GM18526 (cell line): ENCODE results near the gene CLP1.

Experiments used
- POLR2A ChIP-seq: IDR thresholded peaks from 3 replicates; pipeline ENCODE4 v1.6.1; 2011; ENCODE audit not compliant: insufficient read length; ENCODE audit errors: extremely low read depth

Gene CLP1

GRCh38 chr11:57657194-57658022 is at the start of gene CLP1:
TSS of gene CLP1 (plus strand) at chr11:57657762. CDS start at chr11:57659477, 1,715 bp downstream.
- TF ChIP-seq POLR2A, result peak; percentile 64

- no peak for TF ChIP-seq POLR2A
Measured at GRCh38 chr11:57610170-57610569, 47.4 kb upstream of the CLP1 start.

DNA sequence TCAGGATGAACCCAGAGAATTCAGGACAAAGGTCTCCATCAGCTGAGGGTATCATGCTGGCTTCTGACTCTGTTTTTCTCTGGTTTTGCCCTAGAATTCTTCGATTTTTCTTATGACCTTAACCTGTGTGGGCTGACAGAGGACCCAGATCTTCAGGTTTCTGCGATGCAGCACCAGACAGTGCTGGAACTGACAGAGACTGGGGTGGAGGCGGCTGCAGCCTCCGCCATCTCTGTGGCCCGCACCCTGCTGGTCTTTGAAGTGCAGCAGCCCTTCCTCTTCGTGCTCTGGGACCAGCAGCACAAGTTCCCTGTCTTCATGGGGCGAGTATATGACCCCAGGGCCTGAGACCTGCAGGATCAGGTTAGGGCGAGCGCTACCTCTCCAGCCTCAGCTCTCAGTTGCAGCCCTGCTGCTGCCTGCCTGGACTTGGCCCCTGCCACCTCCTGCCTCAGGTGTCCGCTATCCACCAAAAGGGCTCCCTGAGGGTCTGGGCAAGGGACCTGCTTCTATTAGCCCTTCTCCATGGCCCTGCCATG is 43.3 kb upstream of the CLP1 start:
- TF ChIP-seq POLR2A, result no peak

- no peak for TF ChIP-seq POLR2A
Measured at GRCh38 chr11:57615308-57615707, 42.3 kb upstream of the CLP1 start.

GRCh38 chr11:57616595-57616994 is 41.0 kb upstream of the CLP1 start:
- TF ChIP-seq POLR2A, result no peak

- no peak for TF ChIP-seq POLR2A
Measured at GRCh38 chr11:57618438-57618837, 39.1 kb upstream of the CLP1 start.

DNA sequence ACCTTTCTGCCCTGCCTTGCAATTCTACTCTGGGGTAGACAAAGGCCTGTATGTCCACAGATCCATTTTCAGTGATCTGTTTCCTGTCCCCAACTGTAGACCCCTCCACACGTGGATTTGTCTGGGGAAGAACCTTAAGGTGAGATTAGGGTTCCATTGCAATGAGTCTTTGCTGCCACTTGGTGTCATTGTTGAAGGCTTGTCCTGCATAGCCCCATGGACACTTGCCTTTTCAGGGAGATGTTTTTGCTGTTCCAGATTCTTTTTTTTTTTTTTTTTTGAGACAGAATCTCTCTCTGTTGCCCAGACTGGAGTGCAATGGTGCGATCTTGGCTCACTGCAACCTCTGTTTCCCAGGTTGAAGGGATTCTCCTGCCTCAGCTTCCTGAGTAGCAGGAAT is 38.2 kb upstream of the CLP1 start:
- TF ChIP-seq POLR2A, result no peak

DNA sequence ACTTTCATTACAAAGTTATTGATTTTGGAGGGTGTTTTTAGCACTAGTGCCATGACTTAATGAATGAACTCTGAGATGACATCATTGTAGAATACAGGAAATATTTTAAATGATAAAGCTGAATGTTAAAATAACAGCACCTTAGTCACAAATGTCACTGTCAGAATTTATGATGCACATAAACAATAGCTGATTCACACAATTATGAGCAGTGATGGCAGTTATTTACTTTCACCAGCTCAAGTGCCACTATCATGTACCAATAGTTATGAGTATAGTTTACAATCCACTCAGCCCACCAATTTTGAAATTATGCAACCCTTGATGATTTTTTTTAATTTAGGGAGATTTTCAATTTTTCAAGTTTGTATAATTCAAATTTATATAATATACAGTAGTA is 37.1 kb upstream of the CLP1 start:
- TF ChIP-seq POLR2A, result no peak

GRCh38 chr11:57622263-57622662 is 35.3 kb upstream of the CLP1 start:
- no peak for TF ChIP-seq POLR2A

DNA sequence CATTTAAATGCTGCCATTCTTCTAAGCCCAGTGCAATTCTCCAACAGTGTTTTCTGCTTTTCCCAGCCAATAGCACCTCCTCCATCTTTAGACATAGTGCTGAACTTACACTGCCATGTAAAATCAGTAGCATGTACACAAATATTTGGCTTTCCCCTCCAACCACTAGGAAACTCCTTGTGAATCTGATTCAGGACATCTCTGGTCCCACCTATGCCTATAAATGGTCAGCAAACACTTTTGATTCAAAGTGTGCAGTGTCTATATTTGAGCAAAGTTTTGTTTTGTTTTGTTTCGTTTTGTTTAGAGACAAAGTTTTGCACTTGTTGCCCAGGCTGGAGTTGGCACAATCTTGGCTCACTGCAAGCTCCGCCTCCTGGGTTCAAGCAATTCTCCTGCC is 32.7 kb upstream of the CLP1 start:
- no peak for TF ChIP-seq POLR2A

- TF ChIP-seq POLR2A, result no peak
Measured at GRCh38 chr11:57626895-57627294, 30.7 kb upstream of the CLP1 start.

- no peak for TF ChIP-seq POLR2A
Measured at GRCh38 chr11:57630171-57630570, 27.4 kb upstream of the CLP1 start.

- no peak for TF ChIP-seq POLR2A
Measured at GRCh38 chr11:57632116-57632515, 25.4 kb upstream of the CLP1 start.

DNA sequence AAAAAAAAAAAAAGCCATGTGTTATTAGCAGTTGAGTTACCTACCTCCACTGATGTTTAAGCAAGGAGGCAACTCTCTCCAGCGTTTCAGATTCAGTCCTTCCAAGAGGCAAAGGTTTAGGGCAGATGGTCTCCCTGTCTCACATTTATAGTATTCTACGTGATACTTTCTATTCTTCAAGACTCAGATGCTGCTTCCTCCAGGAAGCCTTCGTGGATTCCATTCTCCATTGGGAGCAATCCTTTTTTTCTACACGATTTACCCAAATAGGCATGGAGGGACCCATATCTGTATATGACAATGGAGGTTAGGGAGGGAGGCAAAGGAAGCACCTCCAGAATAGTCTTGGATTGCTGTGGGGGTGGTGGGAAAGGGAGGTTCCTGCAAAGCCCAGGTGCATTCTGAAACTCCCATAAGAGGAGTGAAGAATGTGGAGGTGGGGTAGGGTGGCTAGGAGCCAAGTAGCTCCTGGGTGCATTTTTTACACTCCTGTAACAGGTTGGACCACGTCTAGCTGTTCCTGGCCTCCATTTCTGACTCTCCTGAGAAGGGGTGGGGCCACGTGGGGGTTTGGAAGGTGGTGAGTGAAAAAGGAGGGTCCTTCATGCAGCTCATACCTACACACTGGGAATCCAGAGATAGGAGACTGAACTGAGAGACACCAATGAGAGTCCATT is 24.0 kb upstream of the CLP1 start:
- TF ChIP-seq POLR2A, result no peak

GRCh38 chr11:57634311-57634710 is 23.3 kb upstream of the CLP1 start:
- no peak for TF ChIP-seq POLR2A

DNA sequence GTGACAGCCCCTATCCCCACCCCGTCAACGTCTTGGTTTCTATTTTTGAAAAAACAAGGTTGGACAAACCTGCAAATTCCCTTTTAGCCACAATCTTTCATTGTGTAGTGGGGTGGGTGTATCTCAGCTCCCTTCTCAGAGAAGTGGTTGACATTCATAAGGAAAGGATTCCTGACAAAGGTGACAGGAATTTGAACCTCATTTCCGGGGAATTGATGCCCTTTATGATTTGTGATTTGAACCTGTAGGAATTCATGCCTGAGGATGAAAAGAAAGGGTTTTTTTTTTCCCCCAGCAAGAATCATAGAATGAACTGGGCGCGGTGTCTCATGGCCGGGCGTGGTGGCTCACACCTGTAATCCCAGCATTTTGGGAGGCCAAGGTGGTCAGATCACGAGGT is 22.3 kb upstream of the CLP1 start:
- no peak for TF ChIP-seq POLR2A
